ENCODE data around the gene IL25. TPM values are rescaled to one million over a fixed set of nuclear protein-coding genes. Genes with fewer than 3 reads are reported as not detected.
"Not testable (repeated sequence)": the region's sequence is repeated elsewhere in the genome, so short reads cannot be mapped to it uniquely, and the experiment has no call there.

IL25 gene
- total RNA-seq, 1 donor from 2014 or later: not detected

DNA sequence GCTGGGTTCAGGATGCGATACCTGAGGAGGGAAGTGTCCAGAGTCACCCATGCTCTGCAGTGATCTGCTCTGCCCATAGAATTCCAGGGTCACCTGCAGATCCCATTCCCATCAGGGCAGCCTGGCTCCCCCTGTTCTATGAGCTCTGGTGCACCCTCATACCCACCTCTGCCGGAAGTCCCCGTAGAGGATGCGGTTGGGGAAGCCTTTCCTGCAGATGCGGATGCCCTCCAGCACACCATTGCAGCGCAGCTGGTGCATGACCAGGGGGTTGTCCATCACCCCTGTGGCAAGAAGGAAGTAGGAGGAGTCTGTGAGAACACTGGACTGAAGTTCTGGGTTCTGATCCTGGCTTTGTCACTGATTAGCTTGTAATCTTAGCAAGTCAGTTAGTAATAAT, 53.2 kb downstream of the IL25 start:
- not testable (repeated sequence) for DNase-seq (ENCODE audit: low spot score in 2 of 2); FAIRE-seq

Small RNAs within 50 kb of the gene (small RNA-seq; reads per million reads assigned to genes)
- gene MIR208A: not detected
- gene MIR208B: 0.43 reads per million, percentile 32 among the genes with 10 or more reads in this experiment

Other genes with a start within 250 kb of the IL25 start
- gene SLC7A8, start 189.1 kb upstream of the IL25 start, total RNA-seq: 4.1 TPM
- not detected for gene RNF212B, start 134.9 kb upstream of the IL25 start, total RNA-seq
- 2.0 TPM for gene HOMEZ, start 86.7 kb upstream of the IL25 start, total RNA-seq
- gene PPP1R3E, start 70.0 kb upstream of the IL25 start, total RNA-seq: 4.5 TPM
- 10.6 TPM for gene BCL2L2, start 66.0 kb upstream of the IL25 start, total RNA-seq
- gene PABPN1, start 51.4 kb upstream of the IL25 start, total RNA-seq: 70.1 TPM
- gene SLC22A17, start 19.9 kb upstream of the IL25 start, total RNA-seq: 154 TPM
- gene EFS, start 7.6 kb upstream of the IL25 start, total RNA-seq: 6.9 TPM
- gene CMTM5, start 4.2 kb downstream of the IL25 start, total RNA-seq: 1.6 TPM
- not detected for gene MYH6, start 35.5 kb downstream of the IL25 start, total RNA-seq
- 0.41 TPM for gene MYH7, start 62.9 kb downstream of the IL25 start, total RNA-seq
- 44.4 TPM for gene NGDN, start 96.9 kb downstream of the IL25 start, total RNA-seq
- gene ZFHX2, start 179.0 kb downstream of the IL25 start, total RNA-seq: 1.2 TPM
- 23.6 TPM for gene THTPA, start 183.5 kb downstream of the IL25 start, total RNA-seq
- 12.6 TPM for gene AP1G2, start 195.0 kb downstream of the IL25 start, total RNA-seq
- gene JPH4, start 206.0 kb downstream of the IL25 start, total RNA-seq: 32.2 TPM